Left lung (tissue), 10 donors: ENCODE results near the gene FXYD4. TPM values are rescaled to one million over a fixed set of nuclear protein-coding genes. Genes with fewer than 3 reads are reported as not detected.
"Not testable (repeated sequence)": the region's sequence is repeated elsewhere in the genome, so short reads cannot be mapped to it uniquely, and the experiment has no call there.

Source experiments
- ATAC-seq: fragments of 200-7000 bp; cut with Tn5 transposase; one replicate; pipeline ENCODE4 v1.9.1; 2020; ENCODE audit warnings: moderate library complexity
- DNase-seq, 4 donors: peaks; one replicate each; pipeline ENCODE4 v3.0.0-alpha.2; 2013 to 2020
- H3K27ac ChIP-seq, 2 donors: fragments of 200-600 bp; sonication (generic) in 1 of 2; one replicate each; pipeline versions ENCODE4 v1.5.0 to v1.8.0; 2020 to 2021
- H3K27me3 ChIP-seq, 2 donors: fragments of 200-600 bp; sonication (generic) in 1 of 2; one replicate each; pipeline versions ENCODE4 v1.5.0 to v1.8.0; 2020 to 2021
- H3K36me3 ChIP-seq, 2 donors: fragments of 200-600 bp; sonication (generic) in 1 of 2; one replicate each; pipeline versions ENCODE4 v1.5.0 to v1.8.0; 2020 to 2021
- H3K4me1 ChIP-seq, 2 donors: fragments of 200-600 bp; one replicate each; pipeline ENCODE4 v1.8.0; 2021
- H3K4me3 ChIP-seq, 2 donors: fragments of 200-600 bp; sonication (generic) in 1 of 2; one replicate each; pipeline versions ENCODE4 v1.5.0 to v1.8.0; 2020 to 2021; ENCODE audit warnings: mild to moderate bottlenecking in 1 of 2
- H3K9me3 ChIP-seq, 2 donors: fragments of 200-600 bp; sonication (generic) in 1 of 2; one replicate each; pipeline versions ENCODE4 v1.5.0 to v1.8.0; 2020 to 2021
- intact Hi-C, 2 donors: fragments of 100-400 bp; cut with DNase I; formaldehyde crosslinking; loops; one replicate each; pipeline versions ENCODE4 v1.11.2 to v1.14.2; 2022
- polyA plus RNA-seq, 6 donors: library from polyadenylated mRNA; unstranded; fragments of 120-200 nt; gene quantifications; one replicate each; pipeline ENCODE4 v1.2.1, GENCODE V29; 2013; ENCODE audit not compliant: insufficient read length in 6 of 6
- total RNA-seq, 2 donors: library from RNA; stranded (reverse); fragmentation: NEBNext Ultra II Directional; extraction: Animal tissue kit (Norgen Biotek cat#: 25700); gene quantifications; one replicate each; pipeline ENCODE4 v1.2.1, GENCODE V29; 2021
- TF ChIP-seq, protein P1 (sequence below), 2 donors: fragments of 200-600 bp; sonication (generic) in 1 of 2; IDR thresholded peaks; one replicate each; pipeline versions ENCODE4 v1.5.0 to v1.8.0; 2021; ENCODE audit warnings: antibody characterized with exemption in 2 of 2
- donor health status: DM: no; HTN: yes; CAD: no.
- donor health status: DM: no; HTN: no; CAD: no.

Gene FXYD4
- total and polyA plus RNA-seq, 8 donors, result 1.0 to 6.0 TPM; not detected in 6

GRCh38 chr10:43336061-43336460 is 35.4 kb upstream of the FXYD4 start:
- H3K36me3 ChIP-seq, result no peaks in the 10 kb centered on the region
- DNase-seq (no peak), ATAC-seq (peak; percentile 9)
- no peaks in the 10 kb centered on the region for H3K9me3 ChIP-seq
- TF ChIP-seq, protein P1, sequence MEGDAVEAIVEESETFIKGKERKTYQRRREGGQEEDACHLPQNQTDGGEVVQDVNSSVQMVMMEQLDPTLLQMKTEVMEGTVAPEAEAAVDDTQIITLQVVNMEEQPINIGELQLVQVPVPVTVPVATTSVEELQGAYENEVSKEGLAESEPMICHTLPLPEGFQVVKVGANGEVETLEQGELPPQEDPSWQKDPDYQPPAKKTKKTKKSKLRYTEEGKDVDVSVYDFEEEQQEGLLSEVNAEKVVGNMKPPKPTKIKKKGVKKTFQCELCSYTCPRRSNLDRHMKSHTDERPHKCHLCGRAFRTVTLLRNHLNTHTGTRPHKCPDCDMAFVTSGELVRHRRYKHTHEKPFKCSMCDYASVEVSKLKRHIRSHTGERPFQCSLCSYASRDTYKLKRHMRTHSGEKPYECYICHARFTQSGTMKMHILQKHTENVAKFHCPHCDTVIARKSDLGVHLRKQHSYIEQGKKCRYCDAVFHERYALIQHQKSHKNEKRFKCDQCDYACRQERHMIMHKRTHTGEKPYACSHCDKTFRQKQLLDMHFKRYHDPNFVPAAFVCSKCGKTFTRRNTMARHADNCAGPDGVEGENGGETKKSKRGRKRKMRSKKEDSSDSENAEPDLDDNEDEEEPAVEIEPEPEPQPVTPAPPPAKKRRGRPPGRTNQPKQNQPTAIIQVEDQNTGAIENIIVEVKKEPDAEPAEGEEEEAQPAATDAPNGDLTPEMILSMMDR (IDR thresholded peaks at IDR 0.05), result no peak
- intact Hi-C loops, result no loop called here
- peaks cover 0 to 5% of the 10 kb centered on the region in 2 donors for H3K27me3 ChIP-seq
- no peak overlapping the region for H3K4me3 ChIP-seq
- peak overlapping the region; percentile 54 to 69 for H3K27ac ChIP-seq
- H3K4me1 ChIP-seq, result peaks cover 0 to 26% of the 10 kb centered on the region in 2 donors

DNA sequence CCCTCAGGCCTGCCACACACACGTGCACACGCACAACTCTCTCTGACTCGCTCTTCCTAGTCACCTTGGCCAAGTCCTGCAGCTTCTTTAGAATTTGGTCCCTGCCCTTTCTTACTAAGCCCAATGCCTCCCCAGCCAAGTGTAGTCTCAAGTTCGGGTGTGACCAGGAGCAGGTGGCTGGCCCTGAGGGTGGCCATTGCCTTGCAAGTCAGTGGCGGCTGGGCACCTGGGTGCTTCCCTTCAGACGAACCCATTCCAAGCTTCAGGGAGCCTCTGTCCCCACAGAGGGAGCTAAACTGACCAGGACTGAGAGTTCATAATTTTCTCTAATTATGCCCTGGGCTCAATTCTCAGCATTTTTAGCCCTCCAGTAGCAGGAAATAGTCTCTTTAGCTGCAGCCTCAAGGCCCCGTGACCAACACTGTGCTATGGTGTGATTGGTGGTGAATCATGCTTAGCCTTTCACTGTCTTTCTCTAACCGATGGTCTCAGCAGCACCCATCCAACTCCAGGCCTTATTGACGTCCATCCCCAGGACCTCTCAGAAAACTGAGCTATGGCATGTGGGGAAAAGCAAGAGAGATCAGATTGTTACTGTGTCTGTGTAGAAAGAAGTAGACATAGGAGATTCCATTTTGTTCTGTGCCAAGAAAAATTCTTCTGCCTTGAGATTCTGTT is 34.7 kb upstream of the FXYD4 start:
- peak overlapping the region; percentile 54 to 69 for H3K27ac ChIP-seq
- no peak overlapping the region for H3K4me3 ChIP-seq

GRCh38 chr10:43337536-43337935 is 33.9 kb upstream of the FXYD4 start:
- peaks cover 0 to 13% of the 10 kb centered on the region in 2 donors for H3K4me1 ChIP-seq
- DNase-seq, H3K27ac ChIP-seq, H3K27me3 ChIP-seq, ATAC-seq, intact Hi-C loops, H3K9me3 ChIP-seq, H3K4me3 ChIP-seq, H3K36me3 ChIP-seq: not testable (repeated sequence)

More for the DNA sequence above, 34.7 kb upstream of the FXYD4 start:
- DNase-seq (no peak), ATAC-seq (peak; percentile 48)
- Histone ChIP-seq H3K27me3 (peaks cover 0 to 5% of the 10 kb centered on the region in 2 donors), H3K4me1 (peaks cover 0 to 19% of the 10 kb centered on the region in 2 donors), H3K9me3 (no peaks in the 10 kb centered on the region), H3K36me3 (no peaks in the 10 kb centered on the region)
- TF ChIP-seq, protein P1 (IDR thresholded peaks at IDR 0.05), result no peak
- intact Hi-C loops, result no loop called here

- Histone ChIP-seq H3K4me3 (no peak overlapping the region), H3K9me3 (no peaks in the 10 kb centered on the region), H3K36me3 (no peaks in the 10 kb centered on the region), H3K27me3 (peaks cover 0 to 5% of the 10 kb centered on the region in 2 donors), H3K4me1 (peaks cover 0 to 7% of the 10 kb centered on the region in 2 donors), H3K27ac (no peak overlapping the region)
- intact Hi-C loops, result no loop called here
- DNase-seq, result no peak
- TF ChIP-seq, protein P1 (IDR thresholded peaks at IDR 0.05), result no peak
- ATAC-seq, result no peak
Observed at GRCh38 chr10:43338117-43338516, 33.3 kb upstream of the FXYD4 start.

DNA sequence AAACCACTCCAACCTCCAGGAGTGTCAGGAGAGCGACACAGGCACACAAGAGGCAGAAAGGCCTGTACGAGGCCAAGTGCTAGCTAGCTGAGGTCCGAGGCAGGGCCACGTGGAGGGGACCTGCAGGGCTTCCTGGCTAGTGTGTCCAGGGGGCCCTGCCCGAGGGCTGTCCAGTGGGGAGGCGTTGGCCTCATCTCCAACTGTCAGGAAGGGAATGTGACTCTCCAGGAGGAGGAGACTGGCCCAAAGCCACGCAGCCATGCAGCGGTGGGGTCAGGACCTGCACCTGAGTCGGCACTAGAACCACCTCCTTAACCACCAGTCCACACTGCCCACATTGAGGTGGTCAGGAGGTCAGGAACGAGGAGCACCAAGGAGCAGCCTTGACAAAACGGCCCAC is 32.3 kb upstream of the FXYD4 start:
- H3K9me3 ChIP-seq, result no peaks in the 10 kb centered on the region
- H3K27ac ChIP-seq, result no peak overlapping the region
- intact Hi-C loops, result no loop called here
- ATAC-seq (no peak), DNase-seq (no peak)
- peaks cover 0 to 7% of the 10 kb centered on the region in 2 donors for H3K4me1 ChIP-seq
- TF ChIP-seq, protein P1 (IDR thresholded peaks at IDR 0.05), result no peak
- H3K4me3 ChIP-seq, result no peak overlapping the region
- H3K36me3 ChIP-seq, result no peaks in the 10 kb centered on the region
- peaks cover 0 to 5% of the 10 kb centered on the region in 2 donors for H3K27me3 ChIP-seq
